IPS-18a (cell line): ENCODE data around the gene OAF.

Experiments
- H3K27ac ChIP-seq: one replicate; pipeline ENCODE4 v1.5.1; 2013; ENCODE audit warnings: low read length
- H3K27me3 ChIP-seq: one replicate; pipeline ENCODE4 v1.6.1; 2013; ENCODE audit warnings: mild to moderate bottlenecking, low read length; ENCODE audit not compliant: control insufficient read depth, insufficient read depth
- H3K36me3 ChIP-seq: one replicate; pipeline ENCODE4 v1.6.1; 2013; ENCODE audit warnings: low read depth, low read length; ENCODE audit not compliant: control insufficient read depth
- H3K4me1 ChIP-seq: one replicate; pipeline ENCODE4 v1.6.1; 2013; ENCODE audit warnings: low read depth, low read length; ENCODE audit not compliant: control insufficient read depth
- H3K4me3 ChIP-seq: one replicate; pipeline ENCODE4 v1.5.1; 2013; ENCODE audit warnings: low read length
- H3K9ac ChIP-seq: one replicate; pipeline ENCODE4 v1.6.1; 2013; ENCODE audit warnings: mild to moderate bottlenecking, low read length, moderate library complexity
- H3K9me3 ChIP-seq: one replicate; pipeline ENCODE4 v1.6.1; 2013; ENCODE audit warnings: low read depth, low read length; ENCODE audit not compliant: control insufficient read depth

OAF gene

DNA sequence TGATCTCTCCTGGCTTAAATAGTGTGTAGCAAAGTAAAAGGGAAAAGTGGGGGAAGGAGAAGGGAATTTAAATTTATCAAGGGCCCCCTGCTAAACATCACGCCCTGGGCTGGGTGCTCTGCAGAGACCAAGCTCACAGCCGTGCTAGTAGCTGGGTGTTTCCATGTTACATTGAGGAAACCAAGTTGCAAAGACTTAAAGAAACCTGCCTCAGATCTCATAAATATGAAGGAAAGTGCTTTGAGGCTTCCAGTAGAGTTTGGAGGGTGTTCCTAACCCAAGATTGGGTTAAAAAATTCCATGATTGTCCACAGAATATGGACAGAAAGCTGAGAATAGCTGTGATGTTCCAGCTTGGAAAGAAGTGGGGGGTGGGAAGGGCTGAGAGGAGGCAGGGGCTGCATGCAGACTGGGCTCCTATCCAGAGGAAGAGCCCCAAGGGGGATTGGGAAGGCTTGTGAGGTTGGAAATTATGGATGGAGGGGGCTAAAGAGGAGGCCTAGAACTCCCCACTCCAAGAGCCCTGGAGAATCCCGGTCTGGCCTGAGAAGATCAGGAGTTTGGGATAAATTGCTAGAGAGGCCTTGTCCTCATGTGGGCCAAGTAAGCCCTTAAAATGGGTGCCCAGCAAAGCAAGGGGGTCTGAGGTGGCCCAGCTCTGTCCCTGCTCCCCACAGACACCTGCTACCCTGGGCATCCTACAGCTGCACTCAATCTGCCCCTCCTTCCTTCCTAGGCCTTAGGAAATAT is 25.0 kb upstream of the OAF start:
- Histone ChIP-seq H3K36me3 (no peaks in the 10 kb centered on the region), H3K27ac (no peak overlapping the region), H3K4me1 (peaks cover 9% of the 10 kb centered on the region), H3K27me3 (peaks cover 19% of the 10 kb centered on the region), H3K4me3 (no peak overlapping the region), H3K9me3 (no peaks in the 10 kb centered on the region), H3K9ac (no peak overlapping the region)

GRCh38 chr11:120186456-120186773 is 24.4 kb upstream of the OAF start:
- H3K36me3 ChIP-seq = no peaks in the 10 kb centered on the region
- H3K9me3 ChIP-seq = no peaks in the 10 kb centered on the region
- H3K27me3 ChIP-seq = peaks cover 14% of the 10 kb centered on the region
- H3K27ac ChIP-seq = no peak overlapping the region
- no peak overlapping the region for H3K9ac ChIP-seq
- H3K4me3 ChIP-seq = no peak overlapping the region
- H3K4me1 ChIP-seq = peaks cover 9% of the 10 kb centered on the region

DNA sequence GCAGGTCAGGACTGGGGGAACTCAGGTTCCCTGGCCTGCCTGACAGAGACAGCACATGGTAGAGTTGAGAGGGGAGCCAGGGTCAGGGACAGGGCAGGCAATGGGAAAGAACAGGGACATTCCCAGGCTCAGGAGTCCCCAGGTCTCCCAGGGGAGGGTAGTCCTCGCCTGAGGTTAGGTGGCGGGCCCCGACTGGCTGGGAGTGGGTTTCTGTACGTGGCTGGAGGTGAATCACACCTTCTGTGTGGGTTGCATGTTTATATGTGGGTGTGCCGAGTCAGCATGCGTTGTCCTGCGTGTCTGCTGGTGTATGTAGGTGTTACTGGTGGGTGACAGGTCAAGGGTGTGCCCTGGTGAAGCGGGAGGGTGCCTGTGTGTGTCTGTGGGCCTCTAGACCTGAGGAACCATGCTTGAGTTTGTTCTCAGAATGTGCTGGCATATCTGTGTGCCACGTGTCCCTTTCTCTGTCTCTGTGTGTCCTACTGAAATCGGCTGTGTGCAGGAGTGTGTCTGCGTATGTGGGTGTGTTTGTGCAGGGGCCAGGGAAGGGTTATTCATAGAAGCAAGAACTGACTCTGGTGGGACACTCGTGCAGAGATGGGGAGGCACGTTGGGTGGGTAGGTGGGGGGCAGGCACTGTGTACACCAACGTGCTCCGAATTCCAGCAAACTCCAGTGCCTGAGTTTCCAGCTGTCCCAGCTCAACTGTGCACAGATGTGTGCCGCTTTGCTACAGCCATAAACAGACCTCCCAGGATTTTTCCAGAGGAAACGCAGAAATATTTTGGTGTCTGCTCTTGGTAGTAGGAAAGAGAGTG is 23.8 kb upstream of the OAF start:
- H3K4me3 ChIP-seq = no peak overlapping the region
- H3K9me3 ChIP-seq = no peaks in the 10 kb centered on the region
- H3K36me3 ChIP-seq = no peaks in the 10 kb centered on the region
- H3K27me3 ChIP-seq = peaks cover 8% of the 10 kb centered on the region
- H3K27ac ChIP-seq = no peak overlapping the region
- peaks cover 9% of the 10 kb centered on the region for H3K4me1 ChIP-seq
- no peak overlapping the region for H3K9ac ChIP-seq

DNA sequence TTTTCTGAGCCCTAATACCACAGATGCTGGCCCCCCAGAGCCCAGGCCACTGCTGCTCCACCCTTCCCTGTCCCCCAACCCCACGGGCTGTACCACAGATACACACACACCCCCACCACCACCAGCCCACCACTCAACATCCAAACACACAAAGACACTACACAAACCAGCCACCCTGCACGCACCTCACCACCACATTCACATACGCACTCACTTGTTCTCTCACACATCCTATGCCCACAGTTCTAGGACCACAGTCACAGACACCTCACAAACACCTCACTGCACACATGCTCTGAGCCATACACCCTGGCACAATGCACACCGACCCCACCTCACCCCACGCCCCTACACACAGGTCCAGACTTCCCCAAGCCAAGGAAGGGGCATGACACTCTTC is 22.5 kb upstream of the OAF start:
- Histone ChIP-seq H3K9me3 (no peaks in the 10 kb centered on the region), H3K36me3 (no peaks in the 10 kb centered on the region), H3K27me3 (peaks cover 4% of the 10 kb centered on the region), H3K4me1 (peaks cover 9% of the 10 kb centered on the region), H3K27ac (no peak overlapping the region), H3K9ac (no peak overlapping the region), H3K4me3 (no peak overlapping the region)

DNA sequence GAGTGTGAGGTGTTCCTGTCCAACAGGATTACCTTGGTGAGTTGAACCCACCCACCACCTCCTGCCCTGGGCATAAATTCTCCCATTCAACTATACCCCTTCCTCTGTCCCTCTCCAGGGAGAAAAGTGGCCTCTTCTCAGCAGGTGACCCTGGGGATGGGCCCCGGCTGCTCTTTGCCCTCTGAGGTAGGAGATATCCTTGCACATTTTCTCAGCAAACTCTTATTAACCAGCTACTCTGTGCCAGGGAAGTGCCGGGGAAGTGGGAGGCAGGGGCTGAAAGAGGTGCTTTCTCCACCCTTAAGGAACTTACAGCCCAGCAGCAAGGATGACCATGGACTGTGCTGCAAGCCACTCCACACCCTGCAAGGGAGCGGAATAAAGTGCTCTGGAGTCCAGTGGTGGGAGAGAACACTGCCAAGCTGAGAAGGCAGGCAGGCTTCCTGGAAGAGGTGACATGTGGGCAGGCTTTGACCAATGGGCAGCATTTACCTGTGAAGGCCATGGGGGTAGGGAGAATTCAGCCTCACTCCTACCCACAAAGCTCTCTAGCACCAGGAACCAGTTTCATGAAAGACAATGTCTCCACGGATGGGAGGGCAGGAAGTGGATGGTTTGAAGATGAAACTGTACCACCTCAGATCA is 21.9 kb upstream of the OAF start:
- Histone ChIP-seq H3K36me3 (no peaks in the 10 kb centered on the region), H3K4me1 (peaks cover 9% of the 10 kb centered on the region), H3K27ac (no peak overlapping the region), H3K9ac (no peak overlapping the region), H3K27me3 (peaks cover 4% of the 10 kb centered on the region), H3K9me3 (no peaks in the 10 kb centered on the region), H3K4me3 (no peak overlapping the region)

- no peak overlapping the region for H3K9ac ChIP-seq
- H3K4me3 ChIP-seq = no peak overlapping the region
- H3K9me3 ChIP-seq = no peaks in the 10 kb centered on the region
- peaks cover 15% of the 10 kb centered on the region for H3K27me3 ChIP-seq
- peaks cover 11% of the 10 kb centered on the region for H3K4me1 ChIP-seq
- no peaks in the 10 kb centered on the region for H3K36me3 ChIP-seq
- no peak overlapping the region for H3K27ac ChIP-seq
These were observed 19.8 kb upstream of the OAF start for GRCh38 chr11:120191058-120191457.

DNA sequence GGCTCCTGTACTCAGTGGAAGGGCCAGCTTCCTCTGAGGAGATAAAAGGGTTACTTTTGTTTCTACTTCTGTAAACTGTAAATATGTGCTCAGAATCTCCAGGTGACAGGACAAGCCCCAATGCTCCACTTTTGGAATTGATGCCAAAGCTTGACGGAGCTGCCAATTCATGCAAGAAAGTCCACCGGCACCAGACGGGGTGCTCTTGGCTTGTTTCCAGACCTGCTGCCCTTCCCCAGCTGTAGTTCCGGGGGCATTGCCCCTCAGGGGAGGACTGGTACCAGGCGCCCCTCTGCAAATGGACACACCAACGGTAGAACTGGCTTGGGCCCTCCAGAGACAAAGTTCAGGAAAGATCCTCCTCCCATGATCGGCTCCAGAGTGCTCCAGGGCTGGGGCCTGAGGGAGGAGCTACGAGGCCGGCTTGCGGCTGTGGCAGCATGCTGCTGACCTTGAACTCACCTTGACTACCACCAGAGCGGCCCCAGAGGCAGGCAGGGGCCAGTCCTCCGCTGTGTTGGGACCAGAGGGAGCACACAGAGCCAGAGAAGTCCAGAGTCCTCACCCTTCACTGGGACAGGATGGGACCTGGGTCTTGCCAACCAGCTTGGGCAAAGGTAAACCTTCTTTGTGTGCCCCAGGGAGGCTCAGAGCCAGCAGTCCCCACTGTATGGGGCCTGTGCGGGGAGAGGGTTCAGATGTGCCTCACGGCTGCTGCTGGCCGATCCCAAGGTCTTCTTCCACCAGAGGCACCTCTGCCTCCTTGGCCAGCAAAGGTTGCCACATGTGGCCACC is 17.8 kb upstream of the OAF start:
- Histone ChIP-seq H3K9ac (no peak overlapping the region), H3K27ac (no peak overlapping the region), H3K27me3 (peaks cover 31% of the 10 kb centered on the region), H3K4me3 (no peak overlapping the region), H3K9me3 (no peaks in the 10 kb centered on the region), H3K36me3 (no peaks in the 10 kb centered on the region), H3K4me1 (peaks cover 9% of the 10 kb centered on the region)

GRCh38 chr11:120194166-120194565 is 16.7 kb upstream of the OAF start:
- H3K27me3 ChIP-seq = peaks cover 43% of the 10 kb centered on the region
- H3K36me3 ChIP-seq = no peaks in the 10 kb centered on the region
- H3K27ac ChIP-seq = no peak overlapping the region
- H3K4me3 ChIP-seq = no peak overlapping the region
- H3K9me3 ChIP-seq = no peaks in the 10 kb centered on the region
- peaks cover 13% of the 10 kb centered on the region for H3K4me1 ChIP-seq
- H3K9ac ChIP-seq = no peak overlapping the region

DNA sequence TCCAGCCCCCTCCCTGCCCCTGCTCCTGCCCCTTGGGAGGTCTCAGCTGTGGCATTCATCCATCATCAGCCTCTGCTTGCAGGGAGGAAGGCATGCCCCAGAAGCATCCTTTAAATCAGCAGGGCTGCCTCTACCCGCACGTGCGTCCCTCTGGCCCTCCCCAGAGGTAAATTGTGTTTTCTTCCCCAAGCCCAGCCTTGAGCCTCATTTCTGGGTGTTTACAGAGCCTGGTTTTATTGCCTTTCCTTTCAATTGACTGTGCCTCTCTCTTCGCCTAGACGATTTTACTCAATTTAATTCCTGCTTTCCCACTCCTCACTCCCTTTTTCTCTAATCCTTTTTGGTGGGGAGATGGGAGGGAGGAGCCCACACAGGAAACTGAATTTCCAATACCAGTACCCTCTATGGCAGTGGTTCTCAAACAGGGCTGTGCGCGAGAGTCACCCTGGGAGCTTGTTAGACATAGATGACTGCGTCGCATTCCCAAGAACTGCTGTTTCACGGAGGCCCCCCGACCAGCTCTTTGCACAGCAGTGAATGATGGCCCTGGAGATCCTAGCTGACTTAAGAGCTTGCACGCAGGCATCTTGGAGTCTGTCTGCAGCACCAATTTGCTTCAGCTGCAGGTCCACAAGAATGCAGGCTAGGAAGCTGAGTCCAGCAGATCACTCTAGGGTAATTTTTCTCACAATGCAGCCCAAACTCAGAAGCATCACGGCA is 15.1 kb upstream of the OAF start:
- Histone ChIP-seq H3K27me3 (peaks cover 59% of the 10 kb centered on the region), H3K4me1 (peaks cover 26% of the 10 kb centered on the region), H3K27ac (no peak overlapping the region)

GRCh38 chr11:120196826-120197225 is 14.0 kb upstream of the OAF start:
- no peaks in the 10 kb centered on the region for H3K9me3 ChIP-seq
- peaks cover 68% of the 10 kb centered on the region for H3K27me3 ChIP-seq
- peaks cover 26% of the 10 kb centered on the region for H3K4me1 ChIP-seq
- H3K36me3 ChIP-seq = no peaks in the 10 kb centered on the region
- H3K4me3 ChIP-seq = no peak overlapping the region
- H3K27ac ChIP-seq = no peak overlapping the region
- no peak overlapping the region for H3K9ac ChIP-seq

More for the DNA sequence above, 15.1 kb upstream of the OAF start:
- H3K9ac ChIP-seq = no peak overlapping the region
- H3K9me3 ChIP-seq = no peaks in the 10 kb centered on the region
- H3K36me3 ChIP-seq = no peaks in the 10 kb centered on the region
- no peak overlapping the region for H3K4me3 ChIP-seq
